Activated T-helper 1 cell treated with Interleukin-2 at 50 U/mL for 16 hours (primary cell): ENCODE measurements around the gene LFNG.
"Not testable (repeated sequence)": the region's sequence is repeated elsewhere in the genome, so short reads cannot be mapped to it uniquely, and the experiment has no call there.

Experiments used
- DNase-seq: peaks from one replicate; pipeline ENCODE4 v3.0.0-alpha.2; 2020; ENCODE audit warnings: low read depth

The LFNG gene

DNA sequence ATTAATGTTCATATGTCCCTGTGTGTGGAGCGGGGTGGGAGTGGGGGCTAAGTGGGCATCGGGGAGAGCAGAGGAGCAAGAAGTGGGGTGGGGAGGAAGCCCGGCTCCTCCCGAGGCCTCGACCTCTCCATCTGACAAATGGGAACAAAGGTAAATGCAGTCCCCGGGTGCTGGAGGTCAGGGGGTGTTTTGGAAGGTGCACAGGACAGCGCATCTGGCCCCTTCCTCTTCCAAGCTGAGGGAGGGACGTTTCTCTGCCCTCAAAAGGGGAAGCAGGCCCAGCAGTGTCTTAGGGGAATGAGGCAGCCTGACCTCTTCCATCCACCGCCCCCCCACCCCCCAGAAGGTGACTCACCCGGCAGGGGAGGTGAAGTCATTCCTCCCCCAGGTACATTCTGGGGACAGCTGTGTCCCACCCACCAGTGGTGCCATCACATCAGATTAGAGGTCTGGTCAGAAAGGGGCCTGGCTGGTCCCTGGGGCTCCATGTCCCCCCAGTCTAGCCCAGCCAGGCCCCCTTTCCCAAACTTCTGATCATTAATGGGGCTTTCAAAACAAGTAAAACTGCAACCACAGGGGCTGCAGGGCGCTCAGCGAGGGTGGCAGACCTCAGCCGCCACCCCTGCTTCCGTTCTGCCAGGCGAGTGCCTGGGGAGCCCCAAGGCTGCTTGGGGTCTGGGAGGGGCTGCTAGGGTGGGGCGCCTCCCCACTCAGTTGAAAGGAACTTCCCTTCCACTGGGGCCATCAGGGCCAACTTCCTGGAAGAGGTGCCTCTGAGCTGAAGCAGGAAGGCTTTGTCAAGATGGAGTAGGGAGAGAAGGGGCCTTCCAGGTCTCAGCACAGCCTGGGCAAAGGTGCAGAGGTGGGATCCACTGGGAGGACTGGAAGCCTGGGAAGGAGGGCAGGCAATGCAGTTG lies 10.8 kb downstream of the LFNG start:
- DNase-seq: peak; percentile 74

DNA sequence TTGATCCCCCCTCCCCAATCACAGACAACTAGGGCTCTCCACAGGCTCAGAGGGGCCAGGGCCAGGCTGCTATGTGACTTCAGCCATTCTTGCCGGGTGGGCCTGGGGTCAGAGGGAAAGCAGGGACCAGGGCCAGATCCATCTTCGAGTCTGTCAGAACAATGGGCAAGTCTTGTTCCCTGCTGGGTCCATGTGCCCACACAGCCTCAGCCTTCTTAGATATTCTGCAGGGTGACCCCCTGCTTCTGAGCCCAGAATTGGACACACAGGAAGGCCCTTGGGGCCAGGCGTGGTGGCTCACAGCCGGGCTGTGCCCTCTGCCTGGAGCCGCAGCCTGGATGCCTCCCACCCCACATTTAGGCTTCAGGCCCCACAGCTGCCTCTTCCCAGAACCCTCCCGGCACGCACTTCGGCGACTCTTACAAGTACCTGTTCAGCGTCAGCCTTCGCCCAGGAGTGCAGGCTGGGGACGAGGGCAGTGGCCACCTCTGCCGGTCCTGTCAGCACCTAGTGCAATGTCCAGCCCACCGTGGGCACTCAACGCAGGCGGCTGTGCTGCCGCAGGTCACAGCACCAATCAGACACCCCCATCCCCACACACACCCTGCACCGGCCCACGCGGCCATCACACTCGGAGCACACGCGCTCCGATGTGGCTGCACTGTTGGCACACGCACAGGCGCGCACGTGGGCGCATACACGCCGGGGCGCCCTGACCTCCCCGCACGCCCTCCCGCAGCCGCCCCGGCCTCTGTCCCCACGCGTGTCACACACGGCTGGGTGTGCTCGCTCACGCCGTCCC lies 11.6 kb downstream of the LFNG start:
- not testable (repeated sequence) for DNase-seq

DNA sequence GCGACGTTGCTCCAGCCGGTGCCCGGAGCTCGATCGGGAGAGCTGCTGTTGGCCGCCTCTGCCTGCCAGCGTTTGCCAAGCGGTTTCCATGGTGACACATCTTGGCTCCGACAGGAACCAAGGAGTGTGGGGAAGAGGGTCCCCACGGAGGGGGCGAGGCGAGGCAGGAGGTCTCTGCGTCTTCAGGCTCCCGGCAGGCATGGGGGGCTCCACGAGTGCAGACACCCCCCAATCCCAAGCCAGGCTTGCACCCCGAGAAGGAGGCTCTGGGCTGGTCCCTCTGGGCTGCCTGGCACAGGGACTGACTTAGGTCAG lies 12.2 kb downstream of the LFNG start:
- DNase-seq: not testable (repeated sequence)

DNA sequence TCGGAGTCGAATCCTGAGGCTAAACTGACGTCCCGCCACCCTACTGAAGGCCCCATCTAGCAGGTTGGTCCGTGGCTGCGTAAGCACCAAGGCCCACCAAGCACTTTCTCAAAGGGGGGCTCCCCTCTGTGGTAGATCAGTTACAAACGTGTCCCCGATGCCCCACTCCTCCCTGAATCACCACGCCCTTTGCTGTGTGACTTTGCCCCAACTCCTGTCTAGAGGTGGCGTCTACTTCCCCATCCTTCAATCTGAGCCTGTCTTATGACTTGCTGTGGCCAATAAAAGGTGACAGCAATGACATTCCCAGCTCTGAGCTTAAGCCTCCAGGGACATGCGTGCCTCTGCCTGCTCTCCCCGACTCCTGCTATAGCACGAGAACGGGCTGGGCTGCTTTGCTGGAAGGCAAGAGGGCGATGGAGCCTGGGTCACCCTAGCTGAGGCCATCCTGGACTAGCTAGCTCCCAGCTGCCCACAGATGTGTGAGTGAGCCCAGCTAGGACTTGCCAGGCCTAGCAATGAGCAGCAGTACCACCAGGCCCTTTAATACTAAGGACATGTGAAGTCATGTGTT lies 12.7 kb downstream of the LFNG start:
- DNase-seq: not testable (repeated sequence)

DNA sequence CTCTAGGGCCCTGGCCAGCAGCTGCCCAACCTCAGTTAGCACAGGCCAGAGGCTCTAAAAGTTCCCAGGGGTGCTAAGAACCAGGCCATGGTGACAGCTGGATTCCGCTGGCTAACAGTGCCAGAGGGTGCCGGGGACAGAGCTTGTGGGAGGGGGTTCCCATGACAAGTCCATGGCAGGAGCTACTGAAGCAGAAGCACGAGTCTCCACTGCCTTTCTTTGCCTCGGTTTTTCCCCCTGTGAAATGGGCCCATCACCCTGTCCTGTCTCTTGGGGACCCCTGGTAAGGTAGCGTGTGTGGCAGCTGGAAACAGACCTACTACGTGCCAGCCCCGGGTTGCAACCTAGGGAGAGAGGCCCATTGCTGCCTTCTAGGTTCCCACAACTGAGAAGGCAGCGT lies 13.2 kb downstream of the LFNG start:
- DNase-seq: not testable (repeated sequence)

DNA sequence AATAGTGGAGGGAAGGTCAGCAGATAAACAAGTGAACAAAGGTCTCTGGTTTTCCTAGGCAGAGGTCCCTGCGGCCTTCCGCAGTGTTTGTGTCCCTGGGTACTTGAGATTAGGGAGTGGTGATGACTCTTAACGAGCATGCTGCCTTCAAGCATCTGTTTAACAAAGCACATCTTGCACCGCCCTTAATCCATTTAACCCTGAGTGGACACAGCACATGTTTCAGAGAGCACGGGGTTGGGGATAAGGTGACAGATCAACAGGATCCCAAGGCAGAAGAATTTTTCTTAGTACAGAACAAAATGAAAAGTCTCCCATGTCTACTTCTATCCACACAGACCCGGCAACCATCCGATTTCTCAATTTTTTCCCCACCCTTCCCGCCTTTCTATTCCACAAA lies 14.0 kb downstream of the LFNG start:
- DNase-seq: not testable (repeated sequence)

DNA sequence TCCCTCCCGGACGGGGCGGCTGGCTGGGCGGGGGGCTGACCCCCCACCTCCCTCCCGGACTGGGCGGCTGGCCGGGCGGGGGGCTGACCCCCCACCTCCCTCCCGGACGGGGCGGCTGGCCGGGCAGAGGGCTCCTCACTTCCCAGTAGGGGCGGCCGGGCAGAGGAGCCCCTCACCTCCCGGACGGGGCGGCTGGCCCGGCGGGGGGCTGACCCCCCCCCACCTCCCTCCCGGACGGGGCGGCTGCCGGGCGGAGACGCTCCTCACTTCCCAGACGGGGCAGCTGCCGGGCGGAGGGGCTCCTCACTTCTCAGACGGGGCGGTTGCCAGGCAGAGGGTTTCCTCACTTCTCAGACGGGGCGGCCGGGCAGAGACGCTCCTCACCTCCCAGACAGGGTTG lies 14.6 kb downstream of the LFNG start:
- DNase-seq: not testable (repeated sequence)

DNA sequence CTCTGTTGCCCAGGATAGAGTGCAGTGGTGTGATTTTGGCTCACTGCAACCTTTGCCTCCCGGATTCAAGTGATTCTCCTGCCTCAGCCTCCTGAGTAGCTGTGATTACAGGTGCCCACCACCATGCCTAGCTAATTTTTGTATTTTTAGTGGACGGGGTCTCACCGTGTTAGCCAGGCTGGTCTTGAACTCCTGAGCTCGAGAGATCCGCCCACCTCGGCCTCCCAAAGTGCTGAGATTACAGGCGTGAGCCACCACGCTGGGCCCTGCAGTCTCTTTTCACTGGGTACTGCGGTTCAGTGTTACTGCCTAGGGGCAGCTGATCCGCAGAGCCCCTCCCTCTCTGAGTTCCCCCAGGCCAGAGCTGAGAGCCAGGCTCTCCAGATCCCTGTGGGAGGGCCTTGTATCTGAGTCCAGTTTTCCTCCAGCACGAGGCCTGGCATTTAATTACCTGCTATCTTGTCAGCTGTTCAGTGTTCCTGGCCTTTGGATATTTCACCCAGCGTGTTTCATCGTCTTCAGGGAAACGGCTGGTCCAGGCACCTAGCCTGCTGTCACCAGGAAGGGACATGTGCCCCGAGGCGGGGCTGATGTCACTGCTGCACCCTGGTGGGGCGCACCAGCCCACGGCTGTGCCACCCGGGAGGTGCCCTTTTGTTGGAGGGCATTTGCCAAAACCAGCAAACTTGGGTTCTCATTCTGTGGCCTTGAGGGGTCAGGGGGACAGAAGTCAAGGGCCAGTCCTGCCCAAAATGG lies 16.5 kb downstream of the LFNG start:
- not testable (repeated sequence) for DNase-seq

DNA sequence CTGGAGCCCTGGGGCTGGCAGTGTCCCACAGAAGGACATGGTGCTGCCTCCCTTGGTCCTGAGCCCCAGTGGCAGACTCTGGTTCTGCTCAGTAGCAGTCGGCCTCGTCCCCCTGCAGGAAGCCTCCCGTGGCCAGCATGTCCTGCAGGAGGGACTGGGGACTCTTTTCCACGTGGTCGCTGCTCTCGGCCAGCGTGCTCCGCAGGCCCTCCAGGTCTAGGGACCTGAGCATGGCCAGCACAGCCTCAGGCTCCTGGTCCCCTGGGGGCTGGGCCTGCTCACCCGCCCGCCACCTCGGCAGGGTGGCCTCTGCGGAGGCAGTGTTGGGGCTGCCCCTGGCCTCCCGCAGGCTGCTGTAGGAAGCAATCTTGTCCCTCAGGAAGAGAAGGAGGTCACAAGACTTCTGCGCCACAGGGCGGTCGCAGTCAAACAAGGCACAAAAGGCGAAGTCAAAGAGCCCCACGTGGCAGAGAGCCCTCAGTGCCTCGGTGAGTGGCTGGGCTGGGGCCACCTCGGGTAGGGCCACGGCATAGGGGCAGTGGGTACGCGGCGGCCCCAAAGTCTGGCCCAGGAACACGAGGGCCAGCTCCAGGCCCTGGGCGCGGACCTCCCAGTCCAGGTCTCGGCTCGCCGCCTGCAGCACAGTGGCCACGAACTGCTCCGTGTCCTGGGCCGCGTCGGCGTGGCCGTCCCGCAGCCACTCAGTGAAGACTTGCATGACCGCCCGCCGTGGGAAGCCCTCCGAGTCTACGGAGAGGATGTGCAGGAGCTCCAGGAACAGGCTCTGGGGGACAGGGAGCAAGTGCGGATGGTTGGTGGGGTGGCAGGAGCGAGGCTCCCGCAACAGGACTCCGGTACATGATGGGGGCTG lies 18.6 kb downstream of the LFNG start:
- DNase-seq: no peak

DNA sequence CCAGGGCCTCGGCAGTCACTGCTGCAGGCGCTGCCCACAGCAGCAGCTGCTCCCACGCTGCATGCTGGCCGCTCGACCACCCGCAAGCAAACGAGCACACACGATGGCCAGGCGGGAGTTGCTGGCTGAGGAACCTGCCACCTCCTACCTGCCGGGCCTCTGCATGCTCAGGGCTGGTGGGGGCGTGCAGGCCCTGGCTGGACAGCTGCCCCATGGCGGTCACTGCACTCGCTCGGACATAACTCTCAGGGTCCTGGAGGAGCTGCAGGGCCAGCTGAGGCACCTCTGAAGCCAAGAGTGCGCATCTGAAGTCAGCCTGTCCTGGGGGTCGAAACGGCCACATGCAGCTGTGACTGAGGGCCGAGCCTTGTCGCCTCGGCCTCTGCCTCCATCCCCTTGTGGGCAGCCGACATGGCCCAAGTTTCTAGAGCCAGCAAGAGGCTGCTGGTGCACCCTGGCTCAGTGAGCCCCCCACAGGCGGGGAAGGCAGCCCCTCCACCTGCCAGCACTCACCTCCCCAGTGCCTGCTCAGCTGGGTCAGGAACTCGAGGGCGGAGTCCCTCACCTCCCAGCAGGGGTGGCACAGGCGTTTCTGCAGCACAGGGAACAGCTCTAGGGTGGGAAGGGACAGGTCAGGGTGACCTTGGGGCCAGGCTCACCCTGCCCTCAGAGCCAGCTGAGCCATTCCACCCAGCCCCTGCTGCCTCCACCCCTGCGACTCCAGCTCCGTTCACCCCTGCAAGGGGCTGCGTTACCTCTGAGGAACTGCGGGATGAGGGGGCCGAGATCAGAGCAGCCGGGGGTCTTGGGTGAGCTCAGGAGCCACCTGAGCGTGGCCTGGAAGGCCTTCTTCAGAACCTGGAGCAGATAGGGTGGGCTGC lies 19.7 kb downstream of the LFNG start:
- DNase-seq: no peak

DNA sequence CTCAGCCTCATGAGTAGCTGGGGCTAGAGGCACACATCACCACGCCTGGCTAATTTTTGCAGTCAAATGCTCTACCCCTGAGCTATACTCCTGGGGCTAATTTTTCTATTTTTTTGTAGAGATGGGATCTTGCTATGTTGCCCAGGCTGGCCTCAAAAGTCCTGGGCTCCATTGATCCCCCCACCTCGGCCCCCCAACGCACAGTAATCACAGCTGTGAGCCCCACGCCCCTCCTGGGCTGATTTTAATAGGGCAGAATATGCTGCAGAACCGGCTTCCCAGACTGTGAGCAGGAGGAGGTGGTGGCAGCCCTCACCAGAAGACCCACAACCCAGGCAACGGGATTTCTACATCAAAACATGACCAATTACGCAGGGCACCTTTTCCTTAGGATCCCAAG lies 20.6 kb downstream of the LFNG start:
- no peak for DNase-seq

DNA sequence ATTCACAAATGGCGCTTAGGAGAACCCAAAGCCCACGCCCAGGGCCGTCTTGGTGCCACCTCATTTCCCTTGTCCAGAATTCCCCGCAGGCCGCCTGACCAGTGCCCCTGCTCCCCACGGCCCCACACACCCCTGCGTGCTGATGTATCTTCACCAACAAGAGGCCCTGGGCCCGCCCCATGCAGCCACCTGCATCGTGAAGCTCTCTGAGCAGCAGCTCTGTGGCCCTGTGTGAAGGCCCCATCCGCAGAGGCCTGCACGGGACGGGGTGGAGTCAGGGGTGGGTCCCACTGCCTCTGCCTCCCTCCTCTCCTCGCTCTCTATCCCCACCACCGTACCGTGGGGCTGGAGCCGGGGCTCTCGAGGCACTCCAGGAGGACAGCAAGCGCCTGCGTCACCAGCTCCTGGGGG lies 21.1 kb downstream of the LFNG start:
- DNase-seq: no peak

DNA sequence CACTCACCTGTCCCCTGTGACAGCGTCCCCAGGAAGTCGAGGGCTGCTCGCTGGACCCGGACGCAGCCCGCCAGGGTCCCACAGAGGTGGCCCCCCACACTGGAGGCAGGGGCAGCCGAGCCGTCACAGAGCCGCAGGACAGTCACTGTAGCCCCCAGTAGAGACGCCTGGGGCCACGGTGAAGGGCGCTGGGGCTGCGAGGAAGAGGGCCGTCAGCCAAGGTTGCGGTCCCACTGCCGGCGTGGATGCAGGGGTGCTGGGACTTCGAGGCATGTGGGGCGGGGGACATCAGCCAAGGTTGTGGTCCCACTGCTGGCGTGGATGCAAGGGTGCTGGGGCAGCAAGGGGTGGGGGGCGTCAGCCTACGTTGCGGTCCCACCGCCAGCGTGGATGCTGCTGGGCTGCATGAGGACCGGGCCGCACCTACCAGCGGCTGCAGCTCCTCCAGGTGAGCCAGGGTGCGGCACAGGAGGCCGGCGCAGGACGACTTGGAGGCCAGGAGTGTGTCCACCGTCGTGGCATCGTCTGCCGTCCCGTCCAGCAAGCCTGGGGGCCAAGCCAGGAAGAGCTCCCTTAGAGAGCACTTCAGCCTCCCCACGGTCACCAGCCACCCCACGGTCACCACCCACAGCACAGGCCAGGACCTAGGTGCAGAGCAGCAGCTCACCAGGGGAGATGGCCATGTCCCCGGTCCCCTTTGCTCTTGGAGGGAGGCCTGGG lies 21.9 kb downstream of the LFNG start:
- DNase-seq: no peak

DNA sequence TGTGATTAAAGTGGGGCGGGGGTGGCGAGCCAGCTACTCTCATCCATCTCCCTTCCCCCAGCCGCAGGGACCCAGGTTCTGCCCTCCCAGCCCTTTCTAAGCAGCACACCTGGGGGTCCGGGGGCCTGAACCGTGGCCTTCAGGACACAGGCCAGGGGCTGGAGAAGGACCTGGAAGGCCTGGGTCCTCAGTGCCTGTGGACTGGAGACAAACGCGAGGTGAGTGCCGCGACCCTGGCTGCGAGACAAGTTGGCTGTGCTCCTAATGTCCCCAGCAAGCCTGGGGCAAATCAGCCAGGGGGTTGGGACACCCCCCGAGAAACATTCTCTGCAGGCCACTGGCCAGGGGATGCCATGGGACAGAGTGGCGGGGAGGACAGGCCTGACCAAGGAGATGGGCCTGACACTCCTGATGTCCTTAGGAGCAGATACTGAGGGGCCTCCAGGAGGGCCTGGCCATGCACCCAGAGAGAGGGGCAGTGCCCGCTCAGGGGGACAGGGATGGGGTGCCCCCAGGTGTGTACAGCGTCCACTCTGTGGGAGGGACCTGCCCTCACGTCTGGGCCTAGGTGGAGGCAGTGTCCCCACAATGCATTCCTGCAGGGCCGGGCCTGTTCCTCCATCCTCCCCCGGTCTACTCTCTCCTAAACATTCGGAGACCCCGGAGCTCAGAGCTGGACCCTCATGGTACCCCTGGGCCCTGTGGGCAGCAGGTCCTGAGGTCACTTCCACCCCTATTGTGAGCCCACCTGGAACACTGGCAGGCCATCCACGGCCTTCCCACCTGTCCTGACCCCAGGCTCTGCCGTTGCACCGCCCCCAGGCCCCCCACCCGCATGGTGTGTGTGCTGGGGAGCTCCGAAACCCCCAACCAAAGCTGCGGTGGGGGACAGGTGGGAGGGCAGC lies 22.7 kb downstream of the LFNG start:
- no peak for DNase-seq

DNA sequence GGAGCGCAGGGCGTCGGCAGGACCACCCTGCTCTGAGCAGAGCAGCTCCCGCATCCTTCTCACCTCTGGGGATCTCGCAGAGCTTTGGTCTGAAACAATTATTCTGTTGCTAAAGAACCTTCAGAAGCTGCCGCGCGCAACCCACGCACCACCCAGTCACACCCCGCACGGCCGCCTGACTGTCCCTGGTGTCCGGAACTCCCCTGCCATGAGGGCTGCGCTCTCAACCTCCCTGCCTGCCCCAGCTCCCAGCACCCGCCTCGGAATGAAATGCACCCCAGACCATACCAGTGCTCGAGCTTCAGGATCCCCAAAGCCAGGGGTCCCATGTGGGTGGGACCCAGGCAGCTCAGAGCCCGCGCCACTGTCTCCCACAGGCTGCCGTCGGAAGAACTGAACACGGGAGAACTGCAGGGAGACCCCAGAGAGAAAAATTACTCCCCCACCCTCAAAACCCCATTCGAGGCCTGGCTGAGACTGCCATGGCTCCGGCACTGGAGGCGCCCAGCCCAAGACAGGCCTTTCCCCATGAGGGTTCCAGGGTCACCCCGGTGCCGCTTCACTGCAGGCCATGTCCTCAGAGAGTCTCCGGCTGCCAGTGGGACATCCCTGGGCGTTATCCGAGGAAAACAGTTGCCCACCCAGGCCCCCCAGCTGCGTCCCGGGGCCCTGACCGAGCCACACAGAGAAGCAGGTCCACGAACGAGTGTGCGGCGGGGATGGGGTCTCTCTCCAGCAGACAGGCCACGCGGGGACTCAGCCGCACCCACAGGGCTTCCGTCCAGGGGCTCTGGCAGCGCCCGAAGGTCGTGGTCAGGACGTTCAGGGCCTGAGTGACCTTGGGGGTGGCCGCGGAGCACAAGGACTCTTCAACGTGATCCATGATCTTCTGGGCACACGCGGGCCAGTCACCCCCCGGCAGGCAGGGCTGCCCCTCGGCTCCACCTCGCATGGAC lies 23.6 kb downstream of the LFNG start:
- no peak for DNase-seq

DNA sequence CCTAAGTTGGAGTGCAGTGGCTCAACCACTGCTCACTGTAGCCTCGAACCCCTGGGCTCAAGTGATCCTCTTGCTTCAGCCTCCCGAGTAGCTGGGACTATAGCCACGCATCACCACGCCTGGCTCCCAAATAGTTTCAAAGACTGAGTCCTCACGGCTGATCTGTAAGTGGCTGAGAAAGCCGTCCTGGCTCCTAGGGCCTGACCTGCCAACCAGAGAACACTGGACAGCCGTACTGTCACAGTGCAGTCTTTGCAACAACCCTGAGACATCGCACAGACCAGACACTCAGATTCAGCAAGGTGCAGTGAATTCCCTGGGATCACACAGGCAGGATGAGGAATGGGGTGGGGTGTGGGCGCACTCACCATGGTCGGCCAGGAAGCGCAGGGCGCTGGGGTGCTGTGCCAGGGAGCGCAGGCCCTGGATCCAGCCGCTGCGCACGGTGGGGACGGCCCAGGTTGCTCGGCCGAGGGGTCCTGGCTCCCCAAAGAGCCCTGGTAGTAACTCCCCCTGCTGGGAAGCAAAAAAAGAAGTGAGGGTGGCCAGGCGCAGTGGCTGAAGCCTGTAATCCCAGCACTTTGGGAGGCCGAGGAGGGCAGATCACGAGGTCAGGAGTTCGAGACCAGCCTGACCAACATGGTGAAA lies 25.1 kb downstream of the LFNG start:
- DNase-seq: no peak
